GM23248 (cell line): ENCODE data around the gene ZNF580. TPM values are rescaled to one million over a fixed set of nuclear protein-coding genes. Genes with fewer than 3 reads are reported as not detected.

Experiments used
- DNase-seq: peaks from one replicate; pipeline ENCODE4 v3.0.0-alpha.2; 2015
- H2AFZ ChIP-seq: fragments of 200-600 bp; sonication (generic); 2 replicates; pipeline ENCODE4 v1.6.1; 2016; ENCODE audit warnings: antibody characterized with exemption
- H3F3A ChIP-seq: fragments of 200-600 bp; sonication (generic); 2 replicates; pipeline ENCODE4 v1.6.1; 2016; ENCODE audit warnings: mild to moderate bottlenecking, antibody characterized with exemption, mixed run types; ENCODE audit not compliant: insufficient read depth
- H3K27ac ChIP-seq: fragments of 200-600 bp; sonication (generic); 2 replicates; pipeline ENCODE4 v1.5.1; 2016; ENCODE audit warnings: mild to moderate bottlenecking
- H3K27me3 ChIP-seq: fragments of 200-600 bp; sonication (generic); replicated peaks from 2 replicates; pipeline ENCODE4 v1.6.1; 2016; ENCODE audit warnings: mild to moderate bottlenecking; ENCODE audit not compliant: insufficient read depth
- H3K36me3 ChIP-seq: fragments of 200-600 bp; sonication (generic); 2 replicates; pipeline ENCODE4 v1.6.1; 2016; ENCODE audit warnings: low read depth, mild to moderate bottlenecking
- H3K4me1 ChIP-seq: fragments of 200-600 bp; sonication (generic); 2 replicates; pipeline ENCODE4 v1.6.1; 2016; ENCODE audit warnings: mild to moderate bottlenecking; ENCODE audit not compliant: insufficient read depth
- H3K4me2 ChIP-seq: fragments of 200-600 bp; sonication (generic); one replicate; pipeline ENCODE4 v1.6.1; 2016; ENCODE audit warnings: mild to moderate bottlenecking; ENCODE audit not compliant: unreplicated experiment
- H3K4me3 ChIP-seq: fragments of 200-600 bp; sonication (generic); 2 replicates; pipeline ENCODE4 v1.5.1; 2016; ENCODE audit warnings: mild to moderate bottlenecking
- H3K79me2 ChIP-seq: fragments of 200-600 bp; sonication (generic); 2 replicates; pipeline ENCODE4 v1.6.1; 2016; ENCODE audit warnings: mild to moderate bottlenecking; ENCODE audit not compliant: insufficient read depth
- H3K9ac ChIP-seq: fragments of 200-600 bp; sonication (generic); 2 replicates; pipeline ENCODE4 v1.6.1; 2016; ENCODE audit warnings: mild to moderate bottlenecking
- H3K9me2 ChIP-seq: fragments of 200-600 bp; sonication (generic); 2 replicates; pipeline ENCODE4 v1.6.1; 2016; ENCODE audit warnings: mixed run types, mild to moderate bottlenecking, moderate library complexity; ENCODE audit not compliant: insufficient read depth
- H3K9me3 ChIP-seq: fragments of 200-600 bp; sonication (generic); one replicate; pipeline ENCODE4 v1.6.1; 2017; ENCODE audit warnings: low read depth
- H4K20me1 ChIP-seq: fragments of 200-600 bp; sonication (generic); 2 replicates; pipeline ENCODE4 v1.6.0; 2016; ENCODE audit not compliant: insufficient read depth
- EZH2 ChIP-seq: fragments of 200-600 bp; sonication (generic); IDR thresholded peaks from 2 replicates; pipeline ENCODE4 v1.6.1; 2018; ENCODE audit warnings: antibody characterized with exemption, mild to moderate bottlenecking; ENCODE audit not compliant: insufficient read depth, poor library complexity, severe bottlenecking
- EZH2phosphoT487 ChIP-seq: fragments of 200-600 bp; sonication (generic); IDR thresholded peaks from 2 replicates; pipeline ENCODE4 v1.6.1; 2018; ENCODE audit warnings: antibody characterized with exemption, moderate library complexity, mild to moderate bottlenecking, low read depth; ENCODE audit not compliant: insufficient read depth
- WGBS, 2 experiments: methylation state at CpG; one replicate each; pipeline ENCODE4 v1.1.6; 2015 to 2017; ENCODE audit warnings: low lambda C conversion rate in 2 of 2, low coverage in 1 of 2; ENCODE audit errors: missing lambda C conversion rate in 2 of 2; 5-methylcytosine and 5-hydroxymethylcytosine counted together
- in situ Hi-C: fragments of 300-500 bp; cut with MboI; formaldehyde crosslinking; loops from 2 replicates; pipeline ENCODE4 v1.15.0; 2020
- polyA plus RNA-seq: library from polyadenylated mRNA; unstranded; fragments of >200 nt; fragmentation: Nextera tagmentation; extraction: Ambion mirVana; gene quantifications from 2 replicates; pipeline ENCODE4 v1.2.1, GENCODE V29; 2016
- total RNA-seq: library from RNA; depleted of rRNA; stranded (reverse); fragments of >200 nt; shearing (Covaris generic); gene quantifications from 2 replicates; pipeline ENCODE4 v1.2.3, GENCODE V29; 2014

Gene ZNF580
- total and polyA plus RNA-seq, 2 experiments from 2014 or later: 11.7 to 44.0 TPM

DNA sequence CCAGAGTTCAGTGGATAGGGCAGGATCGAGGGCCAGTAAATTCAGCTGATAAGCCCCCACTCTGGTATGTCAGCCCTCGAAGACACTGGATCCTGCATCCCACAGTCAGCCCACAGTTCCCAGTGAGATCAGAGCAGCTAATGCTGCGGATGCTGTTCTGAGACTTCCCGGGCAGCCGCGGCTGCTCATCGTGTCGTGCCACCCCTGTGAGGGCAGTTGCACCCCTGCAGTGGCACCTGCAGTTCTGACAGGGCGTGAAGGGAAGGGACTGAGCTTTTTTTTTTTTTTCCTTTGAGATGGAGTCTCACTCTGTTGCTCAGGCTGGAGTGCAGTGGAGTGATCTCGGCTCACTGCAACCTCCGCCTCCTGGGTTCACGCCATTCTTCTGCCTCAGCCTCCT is 26.7 kb downstream of the ZNF580 start:
- 94 to 96% methylated on average over 12 of the region's 12 CpGs for WGBS, 2 experiments
- H3K4me1 ChIP-seq: peaks cover 8% of the 10 kb centered on the region; the same call in 1 of the 2 replicates
- H3K79me2 ChIP-seq: peaks cover 97% of the 10 kb centered on the region
- H3K36me3 ChIP-seq: peaks cover 13% of the 10 kb centered on the region; the same call in 1 of the 2 replicates
- H2AFZ ChIP-seq: no peak overlapping the region
- H3K9me3 ChIP-seq: no peaks in the 10 kb centered on the region
- DNase-seq: no peak
- TF ChIP-seq EZH2phosphoT487 (no peak), EZH2 (no peak)
- H3K4me3 ChIP-seq: no peak overlapping the region
- in situ Hi-C loops: loop anchor here (25.0 kb wide), 1 partner anchor 1205 kb away; the partner anchor contains the start of genes CDC42EP5 and LENG9
- H3F3A ChIP-seq: peaks cover 17% of the 10 kb centered on the region
- H3K9me2 ChIP-seq: no peaks in the 10 kb centered on the region
- no peak overlapping the region for H3K9ac ChIP-seq
- no peak overlapping the region for H3K4me2 ChIP-seq
- no peak overlapping the region for H3K27ac ChIP-seq
- H3K27me3 ChIP-seq: no peaks in the 10 kb centered on the region
- peaks cover 8% of the 10 kb centered on the region; the same call in 1 of the 2 replicates for H4K20me1 ChIP-seq

DNA sequence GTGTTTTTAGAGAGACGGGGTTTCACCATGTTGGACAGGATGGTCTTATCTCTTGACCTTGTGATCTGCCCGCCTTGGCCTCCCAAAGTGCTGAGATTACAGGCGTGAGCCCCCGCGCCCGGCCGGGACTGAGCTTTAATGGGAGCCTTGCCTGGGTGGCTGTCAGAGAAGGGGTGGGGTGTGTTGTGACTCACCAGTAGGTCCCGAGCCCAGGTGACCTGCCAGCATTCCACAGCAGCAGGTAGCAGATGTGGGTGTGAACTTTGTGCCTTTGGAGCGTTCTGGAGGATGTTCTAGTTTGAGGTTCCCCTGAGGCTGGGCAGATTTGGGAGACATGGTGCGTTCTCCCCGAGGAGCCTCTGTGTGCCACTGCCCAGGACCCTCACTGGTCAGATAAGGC is 27.2 kb downstream of the ZNF580 start:
- H3K79me2 ChIP-seq: peaks cover 97% of the 10 kb centered on the region
- H3K27me3 ChIP-seq: no peaks in the 10 kb centered on the region
- H3K4me2 ChIP-seq: no peak overlapping the region
- peaks cover 10% of the 10 kb centered on the region; the same call in 1 of the 2 replicates for H3K4me1 ChIP-seq
- peaks cover 21% of the 10 kb centered on the region for H3F3A ChIP-seq
- peaks cover 8% of the 10 kb centered on the region; the same call in 1 of the 2 replicates for H4K20me1 ChIP-seq
- 71 to 76% methylated on average over 11 of the region's 11 CpGs for WGBS, 2 experiments
- TF ChIP-seq EZH2 (no peak), EZH2phosphoT487 (no peak)
- H3K36me3 ChIP-seq: peaks cover 8% of the 10 kb centered on the region; the same call in 1 of the 2 replicates
- no peak overlapping the region for H2AFZ ChIP-seq
- no peak for DNase-seq
- H3K27ac ChIP-seq: no peak overlapping the region
- H3K4me3 ChIP-seq: no peak overlapping the region
- in situ Hi-C loops: loop anchor here (25.0 kb wide), 1 partner anchor 1206 kb away; the partner anchor contains the start of genes CDC42EP5 and LENG9
- no peaks in the 10 kb centered on the region for H3K9me3 ChIP-seq
- H3K9me2 ChIP-seq: no peaks in the 10 kb centered on the region
- no peak overlapping the region for H3K9ac ChIP-seq

DNA sequence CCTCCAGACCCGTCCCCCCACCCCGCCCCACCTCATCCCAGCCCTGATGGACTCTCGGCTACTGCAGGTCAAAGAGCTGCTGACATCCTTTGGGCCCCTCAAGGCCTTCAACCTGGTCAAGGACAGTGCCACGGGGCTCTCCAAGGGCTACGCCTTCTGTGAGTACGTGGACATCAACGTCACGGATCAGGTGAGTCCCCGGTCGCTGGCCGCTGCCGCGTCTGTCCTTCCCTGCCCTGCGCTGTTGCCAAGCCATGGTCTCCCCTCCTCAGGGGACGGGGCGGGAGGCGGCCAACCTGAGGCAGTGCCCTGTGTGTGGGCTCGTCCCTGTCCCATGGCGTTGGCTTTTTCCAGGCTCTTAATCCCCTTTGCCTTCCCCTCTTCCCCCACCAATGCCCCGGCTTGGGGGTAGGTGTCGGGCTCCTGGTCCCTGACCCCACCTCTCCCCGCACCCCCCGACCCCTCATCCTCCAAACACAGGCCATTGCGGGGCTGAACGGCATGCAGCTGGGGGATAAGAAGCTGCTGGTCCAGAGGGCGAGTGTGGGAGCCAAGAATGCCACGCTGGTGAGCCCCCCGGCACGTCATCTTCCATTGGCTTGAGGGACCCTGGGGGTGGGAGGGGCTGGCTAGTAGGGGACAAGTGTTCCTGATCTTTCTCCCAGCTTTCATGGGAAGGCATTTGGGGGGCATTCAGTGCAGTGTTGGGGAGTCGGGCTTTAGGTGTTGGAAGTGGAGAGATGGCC is 28.0 kb downstream of the ZNF580 start:
- Histone ChIP-seq H3F3A (peaks cover 29% of the 10 kb centered on the region), H3K9ac (no peak overlapping the region), H3K27me3 (no peaks in the 10 kb centered on the region), H3K4me1 (peaks cover 10% of the 10 kb centered on the region; the same call in 1 of the 2 replicates), H3K9me2 (no peaks in the 10 kb centered on the region), H3K4me3 (no peak overlapping the region), H3K4me2 (no peak overlapping the region), H3K36me3 (no peaks in the 10 kb centered on the region; the same call in 1 of the 2 replicates), H3K27ac (no peak overlapping the region), H3K79me2 (peaks cover 97% of the 10 kb centered on the region), H3K9me3 (no peaks in the 10 kb centered on the region), H4K20me1 (peaks cover 8% of the 10 kb centered on the region; the same call in 1 of the 2 replicates), H2AFZ (no peak overlapping the region)
- in situ Hi-C loops: loop anchor here (25.0 kb wide), 1 partner anchor 1206 kb away; the partner anchor contains the start of genes CDC42EP5 and LENG9
- no peak for DNase-seq
- TF ChIP-seq EZH2 (no peak), EZH2phosphoT487 (no peak)
- 85 to 90% methylated on average over 24 to 30 of the region's 30 CpGs for whole genome bisulfite sequencing, 2 experiments

DNA sequence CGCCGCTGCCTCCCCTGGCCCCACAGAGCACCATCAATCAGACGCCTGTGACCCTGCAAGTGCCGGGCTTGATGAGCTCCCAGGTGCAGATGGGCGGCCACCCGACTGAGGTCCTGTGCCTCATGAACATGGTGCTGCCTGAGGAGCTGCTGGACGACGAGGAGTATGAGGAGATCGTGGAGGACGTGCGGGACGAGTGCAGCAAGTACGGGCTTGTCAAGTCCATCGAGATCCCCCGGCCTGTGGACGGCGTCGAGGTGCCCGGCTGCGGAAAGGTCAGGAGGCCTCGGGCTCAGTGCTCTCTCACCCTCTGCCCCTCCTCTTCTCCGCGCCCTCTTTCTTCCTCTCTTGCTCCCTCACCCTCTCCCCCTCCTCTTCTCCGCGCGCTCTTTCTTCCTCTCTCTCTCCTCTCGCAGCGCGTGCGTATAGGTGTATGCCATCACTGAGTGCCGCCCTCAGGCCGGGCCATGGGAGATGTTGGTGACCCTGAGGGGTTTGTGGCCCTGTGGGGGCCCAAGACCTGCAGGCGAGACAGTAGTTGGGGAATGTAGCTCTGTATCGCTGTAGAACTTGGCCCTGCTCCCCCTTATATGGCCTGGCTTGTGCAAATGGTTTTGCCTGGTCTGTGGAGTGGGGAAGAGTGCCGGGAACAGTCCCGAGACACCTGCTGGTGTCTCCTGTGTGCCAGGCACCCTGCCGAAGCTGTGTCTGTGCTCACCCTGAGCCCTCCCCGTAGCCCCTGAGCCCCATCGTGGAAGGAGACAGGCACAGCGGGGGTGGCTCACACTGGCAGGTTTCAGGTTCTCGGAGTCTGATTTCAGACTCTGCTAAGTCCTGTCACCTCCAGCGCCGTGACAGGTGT is 28.8 kb downstream of the ZNF580 start:
- H3K4me1 ChIP-seq: peaks cover 14% of the 10 kb centered on the region; the same call in 1 of the 2 replicates
- peaks cover 96% of the 10 kb centered on the region for H3K79me2 ChIP-seq
- no peak for TF ChIP-seq EZH2phosphoT487
- no peak for TF ChIP-seq EZH2
- H3K4me3 ChIP-seq: no peak overlapping the region
- no peak overlapping the region for H2AFZ ChIP-seq
- no peak for DNase-seq
- no peaks in the 10 kb centered on the region for H3K36me3 ChIP-seq
- H3F3A ChIP-seq: peaks cover 29% of the 10 kb centered on the region
- H3K9ac ChIP-seq: no peak overlapping the region
- in situ Hi-C loops: loop anchor here (25.0 kb wide), 1 partner anchor 1207 kb away; the partner anchor contains the start of genes CDC42EP5 and LENG9
- no peaks in the 10 kb centered on the region for H3K9me2 ChIP-seq
- no peaks in the 10 kb centered on the region for H3K27me3 ChIP-seq
- H4K20me1 ChIP-seq: peaks cover 8% of the 10 kb centered on the region; the same call in 1 of the 2 replicates
- H3K9me3 ChIP-seq: no peaks in the 10 kb centered on the region
- 86 to 90% methylated on average over 22 to 43 of the region's 43 CpGs for WGBS, 2 experiments
- H3K27ac ChIP-seq: no peak overlapping the region
- H3K4me2 ChIP-seq: no peak overlapping the region
